K562 (cell line): ENCODE measurements around the gene EFHB. TPM values are rescaled to one million over a fixed set of nuclear protein-coding genes. Genes with fewer than 3 reads are reported as not detected.

Experiments used
- ADNP ChIP-seq: fragments of 200-800 bp; sonication (Bioruptor generic); IDR thresholded peaks from 2 replicates; pipeline ENCODE4 v1.6.1; 2016; ENCODE audit warnings: missing genetic modification characterization, missing compliant biosample characterization
- BDP1 ChIP-seq: IDR thresholded peaks from 3 replicates; pipeline ENCODE4 v1.6.1; 2011; ENCODE audit not compliant: insufficient read length, insufficient read depth
- CSDE1 ChIP-seq, 2 experiments: fragments of 450-650 bp; IDR thresholded peaks; 2 replicates each; pipeline ENCODE4 v1.6.1; 2016; ENCODE audit warnings: mild to moderate bottlenecking in 1 of 2
- EGR1 ChIP-seq: fragments of 450-650 bp; conservative IDR thresholded peaks from 2 replicates; pipeline ENCODE4 v1.6.1; 2017; ENCODE audit warnings: mild to moderate bottlenecking
- KHSRP ChIP-seq: fragments of 450-650 bp; IDR thresholded peaks from 2 replicates; pipeline ENCODE4 v1.6.1; 2017
- MTA2 ChIP-seq: fragments of 450-650 bp; IDR thresholded peaks from 2 replicates; pipeline ENCODE4 v1.6.1; 2016; ENCODE audit warnings: low read depth
- SIN3B ChIP-seq: fragments of 450-650 bp; IDR thresholded peaks from 2 replicates; pipeline ENCODE4 v1.6.1; 2017; ENCODE audit warnings: low read depth, mild to moderate bottlenecking, moderate library complexity
- SMARCC2 ChIP-seq: fragments of 450-650 bp; IDR thresholded peaks from 2 replicates; pipeline ENCODE4 v1.6.1; 2017; ENCODE audit warnings: antibody characterized with exemption, moderate library complexity, mild to moderate bottlenecking, low read depth
- SOX6 ChIP-seq: fragments of 450-650 bp; IDR thresholded peaks from 2 replicates; pipeline ENCODE4 v1.6.1; 2014; ENCODE audit warnings: mild to moderate bottlenecking
- ZNF165 ChIP-seq: fragments of 250-450 bp; sonication (Bioruptor Pico); IDR thresholded peaks from 2 replicates; pipeline ENCODE4 v1.4.0; 2020; ENCODE audit warnings: borderline replicate concordance
- ZNF184 ChIP-seq: sonication (generic); formaldehyde crosslinking; IDR thresholded peaks from 2 replicates; pipeline ENCODE4 v1.5.0; 2020; ENCODE audit warnings: missing genetic modification reagents
- ZNF445 ChIP-seq: fragments of 250-450 bp; sonication (Bioruptor Pico); IDR thresholded peaks from 2 replicates; pipeline ENCODE4 v1.4.0; 2020; ENCODE audit warnings: low read depth, mild to moderate bottlenecking, moderate library complexity
- ZNF75A ChIP-seq: fragments of 450-650 bp; formaldehyde crosslinking; IDR thresholded peaks from 2 replicates; pipeline ENCODE4 v1.4.0; 2020; ENCODE audit warnings: mild to moderate bottlenecking
- ZNF764 ChIP-seq: fragments of 250-450 bp; sonication (Bioruptor Pico); IDR thresholded peaks from 2 replicates; pipeline ENCODE4 v1.4.0; 2020; ENCODE audit warnings: low read depth, mild to moderate bottlenecking, moderate library complexity
- ZZZ3 ChIP-seq: fragments of 450-650 bp; IDR thresholded peaks from 2 replicates; pipeline ENCODE4 v1.6.1; 2016; ENCODE audit warnings: antibody characterized with exemption, mild to moderate bottlenecking, moderate library complexity
- polyA plus RNA-seq, 8 experiments: library from polyadenylated mRNA; depleted of rRNA in 4 of 8; stranded (reverse) in 5 of 8; unstranded in 3 of 8; fragments of >200 nt; fragmentation: Nextera tagmentation in 2 of 8; fragmentation: Illumina TruSeq in 1 of 8; extraction: Ambion mirVana in 2 of 8; extraction: Trizol in 1 of 8; gene quantifications; 2 replicates each; pipeline versions ENCODE4 v1.2.1 to v1.2.3, GENCODE V29; 2011 to 2014; ENCODE audit warnings: inconsistent platforms in 1 of 8, missing spikeins in 1 of 8
- total RNA-seq, 7 experiments: library from RNA; depleted of rRNA in 6 of 7; stranded (reverse); fragments of >200 nt in 6 of 7; fragmentation: Illumina TruSeq in 2 of 7; extraction: Trizol in 2 of 7; gene quantifications; 2 replicates each; pipeline versions ENCODE4 v1.2.1 to v1.2.3, GENCODE V29; 2011 to 2021; ENCODE audit warnings: low replicate concordance in 1 of 7
- TF ChIP-seq, protein P1 (sequence below): sonication (generic); formaldehyde crosslinking; IDR thresholded peaks from 2 replicates; pipeline ENCODE4 v1.8.1; 2023; ENCODE audit warnings: mild to moderate bottlenecking, missing genetic modification reagents
- TF ChIP-seq, protein P2 (sequence below): fragments of 450-650 bp; IDR thresholded peaks from 2 replicates; pipeline ENCODE4 v1.6.1; 2016; ENCODE audit warnings: mild to moderate bottlenecking
- TF ChIP-seq, protein P3 (sequence below): IDR thresholded peaks from 2 replicates; pipeline ENCODE4 v1.6.1; 2016; ENCODE audit warnings: missing genetic modification characterization, missing compliant biosample characterization
- TF ChIP-seq, protein P4 (sequence below): fragments of 450-650 bp; formaldehyde crosslinking; conservative IDR thresholded peaks from 2 replicates; pipeline ENCODE4 v1.4.0; 2022; ENCODE audit warnings: mild to moderate bottlenecking, missing genetic modification characterization
- TF ChIP-seq, protein P5 (sequence below), 3 experiments: IDR thresholded peaks in 2 of 3; conservative IDR thresholded peaks in 1 of 3; 2 replicates each; pipeline ENCODE4 v1.5.1; 2011 to 2012; ENCODE audit warnings: low read length in 3 of 3, mild to moderate bottlenecking in 3 of 3, control low read depth in 2 of 3, improper control_type of control experiment in 1 of 3, inconsistent platforms in 1 of 3, low read depth in 1 of 3, mixed read lengths in 1 of 3, moderate library complexity in 1 of 3; ENCODE audit not compliant: insufficient read depth in 2 of 3

The EFHB gene
- total and polyA plus RNA-seq, 9 of the 15 experiments (the other 6 are each of a cell fraction or from before 2014, with no cell fraction given) = 1.5 to 4.0 (median 1.8) TPM

DNA sequence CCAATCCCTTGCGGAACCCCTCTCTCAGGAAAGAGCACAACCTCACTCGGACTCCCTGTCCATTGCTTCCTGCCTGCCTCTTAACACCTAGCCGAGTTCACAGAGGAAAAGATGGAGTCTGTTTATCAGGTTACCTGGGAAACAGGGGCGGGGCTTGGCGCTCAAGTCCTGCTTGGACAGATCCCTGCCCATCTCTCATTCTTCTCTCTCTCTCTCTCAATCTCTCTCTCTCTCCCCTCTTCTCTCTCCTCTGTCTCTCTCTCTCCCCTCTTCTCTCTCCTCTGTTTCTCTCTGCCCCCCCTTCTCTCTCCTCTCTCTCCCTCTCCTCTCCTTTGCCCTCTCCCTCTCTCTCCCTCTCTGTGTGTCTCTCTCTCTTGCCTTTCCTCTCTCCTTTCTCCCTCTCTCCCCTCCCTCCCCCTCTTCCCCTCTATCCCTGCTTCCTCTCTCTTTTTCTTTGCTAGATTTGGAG is at the start of gene EFHB (continued):
- TF ChIP-seq, protein P1, sequence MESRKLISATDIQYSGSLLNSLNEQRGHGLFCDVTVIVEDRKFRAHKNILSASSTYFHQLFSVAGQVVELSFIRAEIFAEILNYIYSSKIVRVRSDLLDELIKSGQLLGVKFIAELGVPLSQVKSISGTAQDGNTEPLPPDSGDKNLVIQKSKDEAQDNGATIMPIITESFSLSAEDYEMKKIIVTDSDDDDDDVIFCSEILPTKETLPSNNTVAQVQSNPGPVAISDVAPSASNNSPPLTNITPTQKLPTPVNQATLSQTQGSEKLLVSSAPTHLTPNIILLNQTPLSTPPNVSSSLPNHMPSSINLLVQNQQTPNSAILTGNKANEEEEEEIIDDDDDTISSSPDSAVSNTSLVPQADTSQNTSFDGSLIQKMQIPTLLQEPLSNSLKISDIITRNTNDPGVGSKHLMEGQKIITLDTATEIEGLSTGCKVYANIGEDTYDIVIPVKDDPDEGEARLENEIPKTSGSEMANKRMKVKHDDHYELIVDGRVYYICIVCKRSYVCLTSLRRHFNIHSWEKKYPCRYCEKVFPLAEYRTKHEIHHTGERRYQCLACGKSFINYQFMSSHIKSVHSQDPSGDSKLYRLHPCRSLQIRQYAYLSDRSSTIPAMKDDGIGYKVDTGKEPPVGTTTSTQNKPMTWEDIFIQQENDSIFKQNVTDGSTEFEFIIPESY = no peak
- TF ChIP-seq MTA2 (peak; percentile 48), ZNF165 (no peak), ZZZ3 (peak; percentile 77; the same call in 1 of the 2 replicates), ZNF184 (CRISPR knock-in tag) (no peak), ADNP (no peak), SOX6 (no peak), KHSRP (no peak; the same call in 1 of the 2 replicates), ZNF75A (no peak), CSDE1 (IDR thresholded peaks at IDR 0.05) (no peak; a peak in 1 of 4 replicates), SIN3B (no peak), ZNF764 (CRISPR knock-in tag) (no peak), BDP1 (no peak), ZNF445 (no peak), SMARCC2 (no peak), EGR1 (no peak)
- TF ChIP-seq, protein P2, sequence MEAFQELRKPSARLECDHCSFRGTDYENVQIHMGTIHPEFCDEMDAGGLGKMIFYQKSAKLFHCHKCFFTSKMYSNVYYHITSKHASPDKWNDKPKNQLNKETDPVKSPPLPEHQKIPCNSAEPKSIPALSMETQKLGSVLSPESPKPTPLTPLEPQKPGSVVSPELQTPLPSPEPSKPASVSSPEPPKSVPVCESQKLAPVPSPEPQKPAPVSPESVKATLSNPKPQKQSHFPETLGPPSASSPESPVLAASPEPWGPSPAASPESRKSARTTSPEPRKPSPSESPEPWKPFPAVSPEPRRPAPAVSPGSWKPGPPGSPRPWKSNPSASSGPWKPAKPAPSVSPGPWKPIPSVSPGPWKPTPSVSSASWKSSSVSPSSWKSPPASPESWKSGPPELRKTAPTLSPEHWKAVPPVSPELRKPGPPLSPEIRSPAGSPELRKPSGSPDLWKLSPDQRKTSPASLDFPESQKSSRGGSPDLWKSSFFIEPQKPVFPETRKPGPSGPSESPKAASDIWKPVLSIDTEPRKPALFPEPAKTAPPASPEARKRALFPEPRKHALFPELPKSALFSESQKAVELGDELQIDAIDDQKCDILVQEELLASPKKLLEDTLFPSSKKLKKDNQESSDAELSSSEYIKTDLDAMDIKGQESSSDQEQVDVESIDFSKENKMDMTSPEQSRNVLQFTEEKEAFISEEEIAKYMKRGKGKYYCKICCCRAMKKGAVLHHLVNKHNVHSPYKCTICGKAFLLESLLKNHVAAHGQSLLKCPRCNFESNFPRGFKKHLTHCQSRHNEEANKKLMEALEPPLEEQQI = no peak
- TF ChIP-seq, protein P3, sequence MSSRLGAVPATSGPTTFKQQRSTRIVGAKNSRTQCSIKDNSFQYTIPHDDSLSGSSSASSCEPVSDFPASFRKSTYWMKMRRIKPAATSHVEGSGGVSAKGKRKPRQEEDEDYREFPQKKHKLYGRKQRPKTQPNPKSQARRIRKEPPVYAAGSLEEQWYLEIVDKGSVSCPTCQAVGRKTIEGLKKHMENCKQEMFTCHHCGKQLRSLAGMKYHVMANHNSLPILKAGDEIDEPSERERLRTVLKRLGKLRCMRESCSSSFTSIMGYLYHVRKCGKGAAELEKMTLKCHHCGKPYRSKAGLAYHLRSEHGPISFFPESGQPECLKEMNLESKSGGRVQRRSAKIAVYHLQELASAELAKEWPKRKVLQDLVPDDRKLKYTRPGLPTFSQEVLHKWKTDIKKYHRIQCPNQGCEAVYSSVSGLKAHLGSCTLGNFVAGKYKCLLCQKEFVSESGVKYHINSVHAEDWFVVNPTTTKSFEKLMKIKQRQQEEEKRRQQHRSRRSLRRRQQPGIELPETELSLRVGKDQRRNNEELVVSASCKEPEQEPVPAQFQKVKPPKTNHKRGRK = peak; percentile 96
- TF ChIP-seq, protein P4, sequence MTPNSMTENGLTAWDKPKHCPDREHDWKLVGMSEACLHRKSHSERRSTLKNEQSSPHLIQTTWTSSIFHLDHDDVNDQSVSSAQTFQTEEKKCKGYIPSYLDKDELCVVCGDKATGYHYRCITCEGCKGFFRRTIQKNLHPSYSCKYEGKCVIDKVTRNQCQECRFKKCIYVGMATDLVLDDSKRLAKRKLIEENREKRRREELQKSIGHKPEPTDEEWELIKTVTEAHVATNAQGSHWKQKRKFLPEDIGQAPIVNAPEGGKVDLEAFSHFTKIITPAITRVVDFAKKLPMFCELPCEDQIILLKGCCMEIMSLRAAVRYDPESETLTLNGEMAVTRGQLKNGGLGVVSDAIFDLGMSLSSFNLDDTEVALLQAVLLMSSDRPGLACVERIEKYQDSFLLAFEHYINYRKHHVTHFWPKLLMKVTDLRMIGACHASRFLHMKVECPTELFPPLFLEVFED (CRISPR knock-in tag) = peak; percentile 96
- TF ChIP-seq, protein P5, sequence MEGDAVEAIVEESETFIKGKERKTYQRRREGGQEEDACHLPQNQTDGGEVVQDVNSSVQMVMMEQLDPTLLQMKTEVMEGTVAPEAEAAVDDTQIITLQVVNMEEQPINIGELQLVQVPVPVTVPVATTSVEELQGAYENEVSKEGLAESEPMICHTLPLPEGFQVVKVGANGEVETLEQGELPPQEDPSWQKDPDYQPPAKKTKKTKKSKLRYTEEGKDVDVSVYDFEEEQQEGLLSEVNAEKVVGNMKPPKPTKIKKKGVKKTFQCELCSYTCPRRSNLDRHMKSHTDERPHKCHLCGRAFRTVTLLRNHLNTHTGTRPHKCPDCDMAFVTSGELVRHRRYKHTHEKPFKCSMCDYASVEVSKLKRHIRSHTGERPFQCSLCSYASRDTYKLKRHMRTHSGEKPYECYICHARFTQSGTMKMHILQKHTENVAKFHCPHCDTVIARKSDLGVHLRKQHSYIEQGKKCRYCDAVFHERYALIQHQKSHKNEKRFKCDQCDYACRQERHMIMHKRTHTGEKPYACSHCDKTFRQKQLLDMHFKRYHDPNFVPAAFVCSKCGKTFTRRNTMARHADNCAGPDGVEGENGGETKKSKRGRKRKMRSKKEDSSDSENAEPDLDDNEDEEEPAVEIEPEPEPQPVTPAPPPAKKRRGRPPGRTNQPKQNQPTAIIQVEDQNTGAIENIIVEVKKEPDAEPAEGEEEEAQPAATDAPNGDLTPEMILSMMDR (IDR thresholded peaks at IDR 0.05 in 2 of 3, conservative IDR thresholded peaks at IDR 0.05 in 1 of 3; ENCODE audit: insufficient read depth in 2 of 3, low read depth in 1 of 3, low read length in 3 of 3) = no peak
